ENCODE measurements around the gene RNF44.

RNF44 gene

GRCh38 chr5:176534640-176535039, 2.6 kb downstream of the RNF44 start:
- no peak for DNase-seq

DNA sequence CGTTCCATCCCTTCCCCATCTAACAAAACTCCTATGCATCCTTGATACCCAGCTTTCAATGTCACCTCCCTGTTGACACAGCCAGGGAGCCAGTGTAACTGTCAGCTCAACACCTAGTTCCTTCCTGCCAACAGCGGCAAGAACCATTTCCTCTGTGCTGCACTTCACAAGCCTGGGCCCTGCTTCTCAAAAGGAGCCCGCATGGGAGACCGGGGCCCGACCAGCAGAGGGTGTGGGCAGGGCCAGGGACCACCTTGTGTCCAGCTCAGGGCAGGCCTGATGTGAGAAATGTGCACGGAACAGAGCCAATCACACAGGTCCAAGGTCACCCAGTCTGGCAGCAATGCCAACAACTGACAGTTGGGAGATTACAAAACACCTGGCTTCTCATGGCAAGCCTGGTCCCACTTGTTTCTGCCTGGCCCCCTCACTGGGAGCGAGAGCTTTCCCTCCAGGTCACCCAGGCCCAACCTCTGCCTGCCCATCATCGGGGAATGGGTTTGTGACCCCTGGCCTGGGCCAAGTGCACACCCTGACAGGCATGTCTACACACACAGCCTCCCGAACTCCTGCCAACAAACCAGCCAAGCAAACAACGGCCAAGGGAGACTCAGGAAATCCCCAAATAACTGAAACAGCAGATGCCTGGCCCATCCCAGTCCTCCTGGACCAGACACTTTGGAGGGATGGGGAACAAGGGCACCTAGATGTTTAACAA, 3.1 kb downstream of the RNF44 start:
- DNase-seq = peak; percentile 36

DNA sequence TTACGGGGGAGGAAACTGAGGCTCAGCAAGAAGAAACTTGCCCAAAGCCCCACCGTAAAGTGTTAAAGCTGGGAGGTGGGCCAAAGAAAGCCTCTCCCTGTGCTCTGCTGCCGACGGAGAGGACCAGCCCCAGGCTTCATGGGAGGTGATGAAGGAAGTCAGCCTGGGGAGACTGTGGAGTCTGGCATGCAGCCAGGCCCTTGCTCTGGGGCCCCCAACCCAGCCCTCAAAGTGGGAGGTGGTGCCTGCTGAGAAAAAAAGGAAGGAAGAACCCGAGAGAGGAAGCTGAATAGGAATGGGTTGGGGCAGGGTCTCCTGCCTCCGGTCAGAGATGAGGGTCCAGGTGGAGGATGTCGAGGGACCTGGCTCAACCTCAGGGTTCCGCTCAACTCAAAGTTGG, 3.8 kb downstream of the RNF44 start:
- no peak for DNase-seq

DNA sequence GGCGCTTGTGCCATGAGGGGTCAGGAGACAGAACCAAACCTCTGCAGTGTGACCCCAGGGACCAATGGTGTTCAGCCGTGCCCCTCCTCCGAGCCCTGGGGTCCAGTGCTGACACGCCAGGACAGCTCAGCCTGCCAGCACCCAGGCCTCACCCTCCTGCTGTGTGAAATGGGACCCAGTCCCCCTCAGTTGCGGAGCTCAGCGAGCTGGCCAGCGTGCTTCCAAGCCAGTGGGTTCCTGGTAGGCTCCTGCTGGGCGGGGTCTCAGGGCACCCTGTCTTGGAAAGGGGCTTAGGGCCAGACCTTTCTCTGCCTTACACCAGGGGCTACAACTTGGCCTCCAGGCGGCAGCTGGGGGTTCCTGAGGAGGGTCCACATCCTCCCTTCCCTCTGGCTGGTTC, 4.4 kb downstream of the RNF44 start:
- no peak for DNase-seq

GRCh38 chr5:176531902-176532493, 5.2 kb downstream of the RNF44 start:
- no peak for DNase-seq

- DNase-seq = no peak
Measured at GRCh38 chr5:176530983-176531901, 6.0 kb downstream of the RNF44 start.

- no peak for DNase-seq
Measured at GRCh38 chr5:176530393-176530982, 6.7 kb downstream of the RNF44 start.

DNA sequence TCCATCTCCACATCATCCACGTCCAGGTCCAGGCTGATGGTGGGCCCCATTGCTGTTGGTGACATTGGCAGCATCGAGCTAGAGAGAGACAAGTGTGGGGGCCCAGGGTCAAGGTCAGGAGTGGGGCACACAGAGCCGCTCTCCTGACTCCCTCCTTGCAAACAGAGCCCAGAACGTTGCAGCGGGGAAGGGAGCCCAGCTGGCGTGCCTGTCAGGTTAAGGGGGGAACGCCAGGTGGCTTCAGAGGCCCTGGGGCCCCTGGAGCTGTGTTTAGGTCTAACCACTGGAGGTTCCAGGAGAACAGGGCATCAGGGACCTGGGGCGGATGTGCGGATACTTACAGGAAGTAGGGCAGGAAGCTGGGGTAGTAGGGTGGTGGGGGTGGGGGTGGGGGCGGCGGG, 7.5 kb downstream of the RNF44 start:
- DNase-seq = no peak

- DNase-seq = no peak
Measured at GRCh38 chr5:176529116-176529740, 8.0 kb downstream of the RNF44 start.

DNA sequence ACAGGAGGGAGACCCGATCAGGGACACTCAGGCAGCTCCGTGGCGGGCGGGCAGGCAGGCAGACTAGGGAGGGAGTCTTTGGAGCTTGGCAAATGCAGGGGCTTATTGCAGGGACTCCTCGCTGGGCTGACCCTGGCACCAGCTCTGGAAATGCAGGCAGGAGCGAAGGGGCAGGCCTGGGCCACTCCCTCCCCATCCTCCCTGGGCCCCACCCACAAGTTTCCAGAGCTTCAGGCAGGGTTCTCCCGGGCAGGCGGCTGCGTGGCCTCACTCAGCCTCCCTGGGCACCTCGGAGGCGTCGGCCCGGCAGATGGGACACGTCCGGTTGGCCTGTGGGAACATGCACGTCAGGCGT, 8.5 kb downstream of the RNF44 start:
- DNase-seq = no peak

DNA sequence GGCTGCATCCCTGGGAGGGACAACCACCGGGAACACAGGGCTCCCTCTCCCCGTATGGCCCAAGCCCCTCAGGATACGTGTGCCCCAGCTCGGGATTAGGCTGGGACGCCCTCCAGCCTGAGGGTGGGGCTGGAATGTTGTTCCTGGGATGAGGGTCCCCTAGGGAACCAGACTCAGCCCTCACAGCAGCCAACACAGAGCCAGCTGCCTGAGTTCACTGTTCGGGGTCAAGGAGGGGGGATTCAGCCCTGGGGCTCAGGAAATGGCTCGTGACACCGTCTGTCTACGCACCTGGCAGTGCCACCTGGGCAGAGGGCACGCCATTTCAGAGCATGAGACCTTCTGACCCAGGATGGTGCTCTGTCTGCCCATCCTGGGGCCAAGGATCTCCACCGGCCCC, 8.9 kb downstream of the RNF44 start:
- DNase-seq = no peak

GRCh38 chr5:176527246-176528222, 9.7 kb downstream of the RNF44 start:
- no peak for DNase-seq

DNA sequence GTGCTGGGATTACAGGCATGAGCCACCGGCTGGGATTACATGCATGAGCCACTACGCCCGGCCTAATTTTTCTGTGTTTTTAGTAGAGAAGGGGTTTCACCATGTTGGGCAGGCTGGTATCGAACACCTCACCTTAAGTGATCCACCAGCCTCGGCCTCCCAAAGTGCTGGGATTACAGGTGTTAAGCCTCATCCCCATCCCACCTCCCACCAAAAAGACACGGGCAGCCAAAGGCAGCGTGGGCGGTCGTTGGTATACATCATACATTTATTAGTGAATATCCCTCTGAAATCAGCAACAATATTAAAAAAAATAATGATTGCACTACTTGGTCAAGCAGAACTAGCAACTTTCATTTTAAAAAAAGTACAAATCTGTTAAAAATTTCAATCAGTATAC, 10.7 kb downstream of the RNF44 start:
- DNase-seq = no peak

DNA sequence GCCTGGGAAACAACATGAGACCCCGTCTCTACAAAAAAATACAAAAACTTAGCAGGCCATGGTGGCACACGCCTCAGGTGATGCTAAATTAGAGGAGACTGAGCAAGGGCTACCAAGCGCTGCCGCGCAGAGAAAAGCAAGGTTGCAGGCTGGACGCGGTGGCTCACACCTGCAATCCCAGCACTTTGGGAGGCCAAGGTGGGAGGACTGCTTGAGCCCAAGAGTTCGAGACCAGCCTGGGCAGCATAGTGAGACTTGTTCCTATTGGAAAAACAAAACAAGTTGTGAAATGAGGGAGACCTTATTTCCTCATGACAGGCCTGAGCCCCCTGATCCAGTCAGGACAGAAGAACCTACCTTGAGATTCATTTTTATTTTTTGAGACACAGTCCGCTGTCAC, 11.5 kb downstream of the RNF44 start:
- DNase-seq = no peak

GRCh38 chr5:176524987-176525386, 12.2 kb downstream of the RNF44 start:
- no peak for DNase-seq

DNA sequence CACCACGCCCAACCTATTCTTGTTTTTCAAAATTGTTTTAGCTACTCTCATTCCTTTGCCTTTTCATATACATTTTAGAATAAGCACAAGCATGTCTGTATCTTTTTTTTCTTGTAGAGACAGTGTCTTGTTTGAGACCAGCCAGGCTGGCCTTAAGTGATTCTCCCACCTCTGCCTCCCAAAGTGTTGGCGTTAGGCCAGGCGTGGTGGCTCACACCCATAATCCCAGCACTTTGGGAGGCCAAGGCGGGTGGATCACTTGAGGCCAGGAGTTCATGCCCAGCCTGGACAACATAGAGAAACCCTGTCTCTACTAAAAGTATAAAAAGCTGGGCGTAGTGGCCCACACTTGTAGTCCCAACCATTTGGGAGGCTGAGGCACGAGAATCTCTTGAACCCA, 13.1 kb downstream of the RNF44 start:
- no peak for DNase-seq

GRCh38 chr5:176521699-176522263, 15.4 kb downstream of the RNF44 start:
- DNase-seq = no peak

DNA sequence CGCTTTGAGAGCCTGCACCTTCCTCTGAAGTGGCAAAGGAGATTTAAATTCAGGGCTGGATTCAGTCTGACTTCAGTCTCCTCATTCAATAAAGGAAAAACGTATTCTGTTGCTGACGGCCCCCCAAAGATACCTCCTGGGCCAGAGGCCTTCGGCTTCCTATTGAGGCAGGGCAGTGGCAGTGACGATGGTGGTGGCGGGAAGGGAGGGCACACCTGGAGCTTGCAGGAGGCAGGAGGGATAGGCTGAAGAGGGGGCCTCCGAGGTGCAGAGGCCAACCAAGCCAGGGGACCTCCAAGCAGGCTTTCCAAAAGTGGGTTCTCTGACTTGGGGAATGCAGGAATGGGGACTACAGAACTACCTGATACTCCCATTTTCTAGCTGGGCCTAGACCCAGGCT, 15.9 kb downstream of the RNF44 start:
- no peak for DNase-seq

- DNase-seq = no peak
Measured at GRCh38 chr5:176519810-176520720, 17.1 kb downstream of the RNF44 start.

DNA sequence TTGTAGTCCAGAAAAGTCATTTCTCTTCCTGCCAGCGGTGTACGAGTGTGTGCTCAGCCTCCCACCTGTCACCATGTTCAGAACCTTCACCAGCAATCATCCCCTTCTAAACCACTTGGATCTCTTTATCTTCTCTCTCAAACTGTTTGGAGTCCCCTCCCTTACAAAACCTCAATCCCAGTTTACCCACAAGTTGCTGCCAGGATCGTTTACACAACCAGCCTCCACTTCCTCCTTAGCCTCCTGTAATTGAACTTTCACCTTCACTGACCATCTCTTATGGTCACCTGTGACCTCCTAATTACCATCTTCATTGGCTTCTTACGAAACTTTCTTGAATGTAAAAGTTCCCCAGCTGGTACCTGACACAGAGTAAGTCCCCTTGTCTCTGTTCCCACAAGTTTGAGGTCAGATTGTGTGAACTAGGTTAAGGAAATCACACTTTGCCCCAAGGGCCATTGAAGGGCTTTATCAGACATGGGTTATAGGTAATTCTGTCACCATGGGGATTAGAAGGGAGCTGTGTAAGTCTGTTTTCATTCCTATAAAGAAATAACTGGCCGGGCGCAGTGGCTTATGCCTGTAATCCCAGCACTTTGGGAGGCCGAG, 20.0 kb downstream of the RNF44 start:
- no peak for DNase-seq
